K562 (cell line): Measurements from ENCODE around the gene THADA. TPM values are rescaled to one million over a fixed set of nuclear protein-coding genes. Genes with fewer than 3 reads are reported as not detected.
A peak's percentile ranks its signal among the peaks of the same experiment; 100 is the strongest.

ENCODE experiments used
- BHLHE40 ChIP-seq: IDR thresholded peaks from 2 replicates; pipeline ENCODE4 v1.6.1; 2011; ENCODE audit warnings: low read length, improper control_type of control experiment
- CHD1 ChIP-seq: fragments of 200-600 bp; sonication (generic); IDR thresholded peaks from one replicate; pipeline ENCODE4 v1.6.1; 2012; ENCODE audit warnings: mild to moderate bottlenecking, moderate library complexity, low read length, inconsistent platforms
- CREM ChIP-seq: IDR thresholded peaks from 2 replicates; pipeline ENCODE4 v1.6.1; 2014; ENCODE audit warnings: antibody characterized with exemption, low read depth
- DNMT1 ChIP-seq: fragments of 450-650 bp; IDR thresholded peaks from 2 replicates; pipeline ENCODE4 v1.6.1; 2016; ENCODE audit warnings: antibody characterized with exemption, mild to moderate bottlenecking
- EGR1 ChIP-seq: fragments of 450-650 bp; conservative IDR thresholded peaks from 2 replicates; pipeline ENCODE4 v1.6.1; 2017; ENCODE audit warnings: mild to moderate bottlenecking
- ELF1 ChIP-seq: fragments of 200-800 bp; sonication (Bioruptor generic); IDR thresholded peaks from 2 replicates; pipeline ENCODE4 v1.6.1; 2016; ENCODE audit warnings: missing genetic modification characterization, missing compliant biosample characterization
- ELF2 ChIP-seq: fragments of 250-450 bp; sonication (Bioruptor Pico); IDR thresholded peaks from 2 replicates; pipeline ENCODE4 v1.5.0; 2021; ENCODE audit warnings: mild to moderate bottlenecking
- ESRRB ChIP-seq: fragments of 250-450 bp; sonication (Bioruptor Pico); IDR thresholded peaks from 2 replicates; pipeline ENCODE4 v1.5.0; 2020; ENCODE audit warnings: mild to moderate bottlenecking, moderate library complexity, borderline replicate concordance
- FOXJ3 ChIP-seq: sonication (generic); formaldehyde crosslinking; IDR thresholded peaks from 2 replicates; pipeline ENCODE4 v1.4.0; 2020; ENCODE audit warnings: mild to moderate bottlenecking, missing genetic modification reagents
- GABPB2 ChIP-seq: fragments of 250-450 bp; sonication (Bioruptor Pico); conservative IDR thresholded peaks from 2 replicates; pipeline ENCODE4 v1.5.1; 2021; ENCODE audit warnings: mild to moderate bottlenecking
- HCFC1 ChIP-seq: IDR thresholded peaks from 2 replicates; pipeline ENCODE4 v1.6.1; 2012; ENCODE audit warnings: low read depth, low read length, improper control_type of control experiment
- KLF16 ChIP-seq: IDR thresholded peaks from 2 replicates; pipeline ENCODE4 v1.6.1; 2016; ENCODE audit warnings: antibody characterized with exemption
- MCM2 ChIP-seq: fragments of 450-650 bp; IDR thresholded peaks from 2 replicates; pipeline ENCODE4 v1.6.1; 2017; ENCODE audit warnings: low read depth, mild to moderate bottlenecking
- MEF2A ChIP-seq: IDR thresholded peaks from 2 replicates; pipeline ENCODE4 v1.6.1; 2011; ENCODE audit warnings: low read depth, mild to moderate bottlenecking, low read length, moderate library complexity; ENCODE audit not compliant: control insufficient read depth
- MTA2 ChIP-seq: fragments of 450-650 bp; IDR thresholded peaks from 2 replicates; pipeline ENCODE4 v1.6.1; 2016; ENCODE audit warnings: low read depth
- MTF1 ChIP-seq: fragments of 250-450 bp; sonication (Bioruptor Pico); IDR thresholded peaks from 2 replicates; pipeline ENCODE4 v1.9.0; 2021; ENCODE audit warnings: moderate library complexity, mild to moderate bottlenecking, inconsistent platforms, borderline replicate concordance
- MYNN ChIP-seq, 2 experiments: sonication (generic); formaldehyde crosslinking in 1 of 2; IDR thresholded peaks; 2 replicates each; pipeline versions ENCODE4 v1.5.0 to v1.6.1; 2016 to 2020; ENCODE audit warnings: antibody characterized with exemption in 1 of 2, missing genetic modification reagents in 1 of 2
- NFXL1 ChIP-seq: fragments of 450-650 bp; formaldehyde crosslinking; IDR thresholded peaks from 2 replicates; pipeline ENCODE4 v1.4.0; 2021; ENCODE audit warnings: mild to moderate bottlenecking
- SNRNP70 ChIP-seq: fragments of 200-400 bp; formaldehyde crosslinking; optimal IDR thresholded peaks from 2 replicates; pipeline ENCODE3; 2017; ENCODE audit warnings: low read depth, low read length
- SREBF2 ChIP-seq: sonication (generic); formaldehyde crosslinking; IDR thresholded peaks from 2 replicates; pipeline ENCODE4 v1.4.0; 2020; ENCODE audit warnings: mild to moderate bottlenecking, missing genetic modification reagents
- ZNF324 ChIP-seq: fragments of 250-450 bp; sonication (Bioruptor Pico); IDR thresholded peaks from 2 replicates; pipeline ENCODE4 v1.4.0; 2020; ENCODE audit warnings: mild to moderate bottlenecking
- ZNF583 ChIP-seq: fragments of 250-450 bp; sonication (Bioruptor Pico); IDR thresholded peaks from 2 replicates; pipeline ENCODE4 v1.4.0; 2020
- polyA plus RNA-seq, 8 experiments: library from polyadenylated mRNA; depleted of rRNA in 4 of 8; stranded (reverse) in 5 of 8; unstranded in 3 of 8; fragments of >200 nt; fragmentation: Nextera tagmentation in 2 of 8; fragmentation: Illumina TruSeq in 1 of 8; extraction: Ambion mirVana in 2 of 8; extraction: Trizol in 1 of 8; gene quantifications; 2 replicates each; pipeline versions ENCODE4 v1.2.1 to v1.2.3, GENCODE V29; 2011 to 2014; ENCODE audit warnings: inconsistent platforms in 1 of 8, missing spikeins in 1 of 8
- total RNA-seq, 7 experiments: library from RNA; depleted of rRNA in 6 of 7; stranded (reverse); fragments of >200 nt in 6 of 7; fragmentation: Illumina TruSeq in 2 of 7; extraction: Trizol in 2 of 7; gene quantifications; 2 replicates each; pipeline versions ENCODE4 v1.2.1 to v1.2.3, GENCODE V29; 2011 to 2021; ENCODE audit warnings: low replicate concordance in 1 of 7
- TF ChIP-seq, protein P1 (sequence below), 2 experiments: fragments of 450-650 bp; IDR thresholded peaks; 2 replicates each; pipeline ENCODE4 v1.6.1; 2016
- TF ChIP-seq, protein P2 (sequence below): fragments of 450-650 bp; formaldehyde crosslinking; IDR thresholded peaks from 2 replicates; pipeline ENCODE4 v1.4.0; 2022; ENCODE audit warnings: missing genetic modification characterization
- TF ChIP-seq, protein P3 (sequence below): fragments of 200-800 bp; sonication (Bioruptor generic); IDR thresholded peaks from 2 replicates; pipeline ENCODE4 v1.6.1; 2017; ENCODE audit warnings: missing genetic modification characterization, missing compliant biosample characterization
- TF ChIP-seq, protein P4 (sequence below): IDR thresholded peaks from 2 replicates; pipeline ENCODE4 v1.6.1; 2014; ENCODE audit warnings: antibody characterized with exemption

THADA gene
- total and polyA plus RNA-seq, 9 of the 15 experiments (the other 6 are each of a cell fraction or from before 2014, with no cell fraction given), result 17.8 to 34.7 (median 31.9) TPM

DNA sequence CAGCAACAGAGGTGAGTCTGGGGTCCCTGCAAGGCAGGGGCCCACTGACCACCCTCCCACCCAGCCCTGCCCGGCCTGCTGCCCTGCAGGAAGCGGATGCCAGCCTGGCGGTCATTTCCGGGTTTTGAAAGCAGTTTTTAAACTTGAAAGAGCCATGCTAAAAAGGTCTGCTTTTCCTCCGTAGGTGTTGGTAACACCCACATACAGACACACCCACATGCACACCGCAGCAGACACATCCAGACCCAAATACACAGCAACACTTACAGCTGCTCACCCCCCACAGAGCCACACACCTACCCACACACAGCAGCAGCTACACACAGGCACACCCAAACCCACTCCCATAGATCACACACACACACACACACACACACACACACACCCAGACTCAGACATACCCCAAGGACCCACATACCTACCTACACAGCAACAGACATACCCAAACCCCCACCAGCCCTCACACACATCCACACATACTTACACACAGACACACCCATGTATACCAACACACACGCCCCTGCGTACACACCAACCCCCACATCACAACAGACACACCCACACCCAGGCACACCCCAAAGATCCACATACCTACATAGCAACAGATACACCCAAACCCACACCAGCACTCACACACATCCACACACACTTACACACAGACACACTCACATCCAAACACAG, 377.0 kb downstream of the THADA start (continued):
- TF ChIP-seq MEF2A (no peak), ZNF583 (CRISPR knock-in tag) (no peak), ZNF324 (CRISPR knock-in tag) (no peak), HCFC1 (no peak), GABPB2 (CRISPR knock-in tag) (no peak), CREM (no peak), MYNN (IDR thresholded peaks at IDR 0.05) (peak; percentile 42; the same call in 1 of the 2 replicates), MYNN (CRISPR knock-in tag; IDR thresholded peaks at IDR 0.05) (no peak), BHLHE40 (no peak), NFXL1 (no peak), DNMT1 (no peak), ESRRB (CRISPR knock-in tag) (no peak), KLF16 (no peak), MTF1 (CRISPR knock-in tag) (no peak), ELF2 (CRISPR knock-in tag) (peak; percentile 21; the same call in 1 of the 2 replicates), EGR1 (peak; percentile 77), SNRNP70 (no peak), ELF1 (tag) (peak; percentile 45), SREBF2 (CRISPR knock-in tag) (no peak), FOXJ3 (CRISPR knock-in tag) (no peak), MCM2 (no peak), MTA2 (peak; percentile 7; the same call in 1 of the 2 replicates), CHD1 (no peak)
- TF ChIP-seq, protein P1, sequence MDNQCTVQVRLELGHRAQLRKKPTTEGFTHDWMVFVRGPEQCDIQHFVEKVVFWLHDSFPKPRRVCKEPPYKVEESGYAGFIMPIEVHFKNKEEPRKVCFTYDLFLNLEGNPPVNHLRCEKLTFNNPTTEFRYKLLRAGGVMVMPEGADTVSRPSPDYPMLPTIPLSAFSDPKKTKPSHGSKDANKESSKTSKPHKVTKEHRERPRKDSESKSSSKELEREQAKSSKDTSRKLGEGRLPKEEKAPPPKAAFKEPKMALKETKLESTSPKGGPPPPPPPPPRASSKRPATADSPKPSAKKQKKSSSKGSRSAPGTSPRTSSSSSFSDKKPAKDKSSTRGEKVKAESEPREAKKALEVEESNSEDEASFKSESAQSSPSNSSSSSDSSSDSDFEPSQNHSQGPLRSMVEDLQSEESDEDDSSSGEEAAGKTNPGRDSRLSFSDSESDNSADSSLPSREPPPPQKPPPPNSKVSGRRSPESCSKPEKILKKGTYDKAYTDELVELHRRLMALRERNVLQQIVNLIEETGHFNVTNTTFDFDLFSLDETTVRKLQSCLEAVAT (IDR thresholded peaks at IDR 0.05), result peak; percentile 33 to 62; a peak in 2 of 4 replicates
- TF ChIP-seq, protein P2, sequence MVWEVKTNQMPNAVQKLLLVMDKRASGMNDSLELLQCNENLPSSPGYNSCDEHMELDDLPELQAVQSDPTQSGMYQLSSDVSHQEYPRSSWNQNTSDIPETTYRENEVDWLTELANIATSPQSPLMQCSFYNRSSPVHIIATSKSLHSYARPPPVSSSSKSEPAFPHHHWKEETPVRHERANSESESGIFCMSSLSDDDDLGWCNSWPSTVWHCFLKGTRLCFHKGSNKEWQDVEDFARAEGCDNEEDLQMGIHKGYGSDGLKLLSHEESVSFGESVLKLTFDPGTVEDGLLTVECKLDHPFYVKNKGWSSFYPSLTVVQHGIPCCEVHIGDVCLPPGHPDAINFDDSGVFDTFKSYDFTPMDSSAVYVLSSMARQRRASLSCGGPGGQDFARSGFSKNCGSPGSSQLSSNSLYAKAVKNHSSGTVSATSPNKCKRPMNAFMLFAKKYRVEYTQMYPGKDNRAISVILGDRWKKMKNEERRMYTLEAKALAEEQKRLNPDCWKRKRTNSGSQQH (CRISPR knock-in tag), result peak; percentile 28; the same call in 1 of the 2 replicates
- TF ChIP-seq, protein P3, sequence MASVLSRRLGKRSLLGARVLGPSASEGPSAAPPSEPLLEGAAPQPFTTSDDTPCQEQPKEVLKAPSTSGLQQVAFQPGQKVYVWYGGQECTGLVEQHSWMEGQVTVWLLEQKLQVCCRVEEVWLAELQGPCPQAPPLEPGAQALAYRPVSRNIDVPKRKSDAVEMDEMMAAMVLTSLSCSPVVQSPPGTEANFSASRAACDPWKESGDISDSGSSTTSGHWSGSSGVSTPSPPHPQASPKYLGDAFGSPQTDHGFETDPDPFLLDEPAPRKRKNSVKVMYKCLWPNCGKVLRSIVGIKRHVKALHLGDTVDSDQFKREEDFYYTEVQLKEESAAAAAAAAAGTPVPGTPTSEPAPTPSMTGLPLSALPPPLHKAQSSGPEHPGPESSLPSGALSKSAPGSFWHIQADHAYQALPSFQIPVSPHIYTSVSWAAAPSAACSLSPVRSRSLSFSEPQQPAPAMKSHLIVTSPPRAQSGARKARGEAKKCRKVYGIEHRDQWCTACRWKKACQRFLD (CRISPR knock-in tag), result no peak
- TF ChIP-seq, protein P4, sequence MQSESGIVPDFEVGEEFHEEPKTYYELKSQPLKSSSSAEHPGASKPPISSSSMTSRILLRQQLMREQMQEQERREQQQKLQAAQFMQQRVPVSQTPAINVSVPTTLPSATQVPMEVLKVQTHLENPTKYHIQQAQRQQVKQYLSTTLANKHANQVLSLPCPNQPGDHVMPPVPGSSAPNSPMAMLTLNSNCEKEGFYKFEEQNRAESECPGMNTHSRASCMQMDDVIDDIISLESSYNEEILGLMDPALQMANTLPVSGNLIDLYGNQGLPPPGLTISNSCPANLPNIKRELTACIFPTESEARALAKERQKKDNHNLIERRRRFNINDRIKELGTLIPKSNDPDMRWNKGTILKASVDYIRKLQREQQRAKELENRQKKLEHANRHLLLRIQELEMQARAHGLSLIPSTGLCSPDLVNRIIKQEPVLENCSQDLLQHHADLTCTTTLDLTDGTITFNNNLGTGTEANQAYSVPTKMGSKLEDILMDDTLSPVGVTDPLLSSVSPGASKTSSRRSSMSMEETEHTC, result no peak
